ENCODE data around the gene CDK14.

Gene CDK14

DNA sequence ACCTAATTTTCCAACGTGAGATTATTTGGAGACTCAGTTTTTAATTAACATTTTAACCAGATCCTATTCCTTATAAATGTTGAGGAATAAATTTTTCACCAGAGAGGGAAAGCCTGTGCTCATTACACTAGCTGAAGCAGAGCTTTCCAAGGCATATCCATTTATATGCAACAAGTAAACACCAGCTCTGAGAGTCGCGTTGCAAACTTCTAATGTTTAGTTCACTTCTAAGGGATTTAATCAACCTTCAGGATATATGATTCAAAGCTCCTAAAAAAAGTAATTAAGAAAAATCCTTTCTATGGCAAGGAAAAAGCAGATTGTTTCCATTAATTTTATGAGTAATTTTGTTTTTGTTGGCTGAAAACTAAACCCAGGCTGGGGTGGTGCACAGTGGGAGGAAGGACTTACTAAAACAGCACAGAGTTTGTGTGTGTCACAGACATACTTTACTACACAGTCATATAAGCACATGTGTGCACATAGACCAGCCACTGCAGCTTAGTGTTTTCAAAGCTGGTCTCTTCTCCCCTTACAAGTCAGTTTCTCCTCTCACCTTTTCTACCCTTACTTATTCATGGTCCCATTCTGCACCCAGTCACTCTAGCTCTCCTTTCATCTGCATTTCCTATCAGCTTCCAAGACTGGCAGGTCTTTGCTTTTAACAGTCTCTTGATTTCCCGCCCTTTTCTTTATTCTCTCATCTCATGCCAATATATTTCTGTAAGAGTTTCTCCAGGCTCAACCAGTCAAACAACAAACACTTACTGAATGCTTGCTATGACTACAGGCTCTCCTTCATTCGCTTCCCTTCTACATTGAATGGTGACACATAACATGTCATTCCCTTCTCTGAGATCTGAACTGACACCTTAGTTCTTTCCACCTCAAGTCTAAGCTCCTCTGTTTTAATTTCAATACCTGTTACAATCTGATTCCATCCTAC lies 587.0 kb downstream of the CDK14 start:
- no peak for DNase-seq

DNA sequence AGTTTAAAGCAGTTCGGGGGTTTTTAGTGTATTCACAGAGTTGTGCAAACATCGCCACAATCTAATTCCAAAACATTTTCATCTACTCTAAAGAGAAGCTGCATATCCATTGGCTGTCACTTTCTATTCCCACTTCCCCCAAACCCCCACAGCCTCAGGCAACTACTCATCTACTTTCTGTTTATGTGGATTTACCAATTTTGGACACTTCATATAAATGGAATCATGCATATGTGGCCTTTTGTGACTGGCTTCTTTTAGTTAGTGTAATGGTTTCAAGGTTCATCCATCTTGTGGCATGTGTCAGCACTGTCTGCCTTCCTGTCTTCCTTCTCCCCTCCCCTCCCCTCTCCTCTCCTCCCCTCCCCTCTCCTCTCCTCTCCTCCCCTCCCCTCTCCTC lies 589.6 kb downstream of the CDK14 start:
- DNase-seq: no peak

DNA sequence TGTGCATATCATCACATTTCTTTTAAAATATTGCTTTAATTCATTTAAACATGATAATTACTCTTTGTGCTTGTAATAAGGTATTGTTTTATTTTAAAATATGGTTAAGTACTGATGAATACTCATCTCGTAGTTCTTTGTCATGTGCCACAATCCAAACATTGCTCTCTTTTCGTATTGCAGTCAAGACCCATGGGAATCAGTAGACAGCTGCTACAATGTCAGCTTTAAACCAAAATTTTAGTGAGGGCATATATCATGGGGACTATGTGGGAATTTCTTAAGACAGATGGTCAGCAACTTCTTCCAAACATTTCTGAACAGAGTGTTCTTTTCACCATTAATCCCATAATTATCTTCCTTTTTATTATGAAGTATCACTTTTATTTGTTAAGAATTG lies 590.9 kb downstream of the CDK14 start:
- no peak for DNase-seq

DNA sequence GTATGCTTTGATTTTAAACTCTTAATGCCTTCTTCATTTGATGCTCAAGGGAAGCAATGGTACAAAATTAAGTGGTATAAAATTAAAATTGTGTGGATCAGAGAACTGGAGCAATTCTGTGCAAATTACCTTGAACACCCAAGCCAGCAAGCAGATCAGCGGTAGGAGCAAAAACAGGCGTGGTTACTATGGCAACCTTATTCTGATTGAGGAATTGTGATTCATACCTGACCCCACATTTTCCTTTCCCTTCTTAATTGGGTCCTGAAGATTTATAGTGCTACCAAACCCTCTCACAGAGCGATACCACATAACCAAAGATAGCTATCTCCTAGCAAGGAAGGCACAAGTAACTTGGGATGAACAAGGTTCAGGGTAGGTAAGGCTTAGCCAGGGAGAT lies 595.6 kb downstream of the CDK14 start:
- no peak for DNase-seq

DNA sequence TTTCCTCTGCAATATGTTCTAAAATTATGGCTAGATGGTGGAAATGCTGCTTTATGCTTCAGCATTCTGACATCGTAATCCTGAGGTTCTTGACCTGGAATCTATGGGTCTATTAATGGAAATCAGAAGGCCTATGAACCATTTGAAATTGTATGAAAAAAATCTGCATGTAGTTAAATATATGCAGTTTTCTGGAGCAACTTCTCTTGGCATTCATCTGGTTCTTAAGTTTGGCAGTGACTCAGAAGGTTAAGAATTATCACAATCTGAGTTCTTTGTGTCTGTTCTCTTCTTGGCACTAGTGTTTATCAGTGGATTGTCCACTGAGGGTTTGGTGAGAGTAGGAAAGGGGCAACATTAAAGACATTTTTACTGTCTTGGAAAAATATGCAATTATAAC lies 597.0 kb downstream of the CDK14 start:
- no peak for DNase-seq

DNA sequence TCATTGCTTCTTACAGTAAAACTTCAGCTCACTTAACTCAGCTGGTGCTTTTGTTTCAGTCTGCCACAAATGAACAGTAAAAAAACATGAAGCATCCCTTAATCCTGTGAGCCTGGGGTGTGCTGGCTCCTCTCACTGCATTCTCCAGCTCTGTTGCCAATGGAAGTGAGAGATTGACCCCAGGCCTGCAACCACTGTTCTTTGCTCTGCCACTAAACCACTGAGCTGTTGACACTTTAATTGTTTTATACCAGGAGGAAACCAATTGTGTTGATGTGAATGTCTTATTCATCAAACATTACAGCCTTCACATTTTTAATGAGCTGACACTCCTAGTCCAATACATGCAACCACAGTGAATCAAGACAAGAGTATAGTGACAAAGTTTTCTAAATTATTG lies 598.7 kb downstream of the CDK14 start:
- no peak for DNase-seq

DNA sequence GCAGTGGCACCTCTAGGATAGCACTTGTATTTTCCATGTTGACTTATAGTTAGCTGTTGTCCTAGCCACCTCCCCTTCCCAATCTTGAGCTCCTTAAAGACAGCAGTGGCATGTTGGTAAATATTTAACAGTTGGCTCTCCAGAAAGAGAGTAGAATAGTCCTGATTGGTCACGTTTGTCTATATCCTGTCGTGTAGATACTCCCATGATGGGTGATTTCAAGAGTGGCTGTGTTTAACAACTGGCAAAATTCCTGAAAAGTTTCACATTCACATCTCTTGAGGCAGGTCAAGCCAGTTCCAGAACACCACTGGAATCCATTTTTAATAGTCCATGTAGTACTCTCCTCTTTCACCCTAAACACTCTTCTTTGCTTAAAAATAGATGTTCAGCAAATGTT lies 599.9 kb downstream of the CDK14 start:
- no peak for DNase-seq

DNA sequence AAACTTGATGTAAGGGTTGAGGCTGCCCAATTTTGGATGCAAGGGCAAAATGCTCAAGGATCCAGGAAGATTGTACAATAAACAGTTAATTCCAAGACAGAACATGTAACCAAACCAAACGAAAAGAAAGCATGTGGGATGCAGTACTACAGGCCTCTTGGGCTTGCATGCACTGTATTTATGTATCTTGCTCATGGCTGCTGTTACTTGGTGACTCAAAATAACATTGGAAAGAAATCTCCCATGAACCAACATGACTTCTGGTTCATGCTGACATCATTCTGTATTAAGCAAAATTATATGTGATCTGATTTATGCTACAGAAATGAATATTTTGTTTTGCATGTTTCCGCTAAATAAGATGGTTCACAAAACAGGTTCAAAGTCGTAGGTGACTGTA lies 602.2 kb downstream of the CDK14 start:
- no peak for DNase-seq

DNA sequence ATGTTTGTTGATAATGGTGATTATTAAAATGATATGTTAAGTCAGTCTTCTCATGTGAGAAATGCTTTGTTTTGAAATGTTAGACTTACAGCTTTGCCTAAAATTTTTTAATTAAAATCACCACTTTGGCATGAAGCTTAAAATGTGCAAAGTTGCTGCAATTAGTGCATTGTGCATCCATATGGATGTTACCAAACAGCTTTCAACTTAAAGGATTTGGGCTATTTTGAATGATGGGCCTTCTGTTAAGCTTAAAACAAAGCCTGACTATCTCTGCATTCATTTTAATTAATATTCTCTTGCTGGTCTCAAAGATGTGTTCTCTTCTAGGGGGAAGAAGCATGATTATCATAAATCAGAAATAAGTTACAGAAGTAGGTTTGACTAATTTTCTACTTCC lies 603.5 kb downstream of the CDK14 start:
- no peak for DNase-seq

DNA sequence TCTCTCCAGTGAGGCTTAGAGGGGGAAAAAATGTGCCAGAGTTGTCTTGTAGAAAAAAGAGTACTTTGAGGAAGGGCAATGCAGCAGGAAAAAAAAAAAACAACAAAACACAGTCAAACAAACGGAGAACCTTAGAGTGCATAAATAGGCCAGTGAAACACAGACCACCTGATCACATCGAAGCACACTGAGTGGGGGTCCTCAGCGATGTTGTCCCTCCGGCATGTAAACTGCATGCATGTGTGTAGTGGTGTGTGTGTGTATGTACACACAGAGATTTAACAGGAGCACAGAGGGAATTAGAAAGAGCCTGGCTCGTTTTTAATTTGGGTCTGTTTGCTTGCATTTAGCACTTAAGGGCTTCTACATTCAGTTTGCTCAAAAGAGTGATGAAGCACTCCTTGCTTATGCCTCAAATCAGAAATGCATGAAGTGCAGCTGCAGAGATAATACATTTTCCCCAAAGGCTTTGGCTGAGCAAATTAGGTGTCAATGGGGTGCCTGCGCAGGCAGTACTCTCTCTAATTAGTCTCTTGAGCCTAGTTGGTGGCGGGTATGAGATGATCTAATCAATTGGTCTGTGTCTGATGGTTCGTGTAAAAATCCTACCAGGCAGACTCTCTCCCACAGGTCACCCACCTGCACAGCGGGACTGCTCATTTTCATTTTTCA lies 605.5 kb downstream of the CDK14 start:
- no peak for DNase-seq

DNA sequence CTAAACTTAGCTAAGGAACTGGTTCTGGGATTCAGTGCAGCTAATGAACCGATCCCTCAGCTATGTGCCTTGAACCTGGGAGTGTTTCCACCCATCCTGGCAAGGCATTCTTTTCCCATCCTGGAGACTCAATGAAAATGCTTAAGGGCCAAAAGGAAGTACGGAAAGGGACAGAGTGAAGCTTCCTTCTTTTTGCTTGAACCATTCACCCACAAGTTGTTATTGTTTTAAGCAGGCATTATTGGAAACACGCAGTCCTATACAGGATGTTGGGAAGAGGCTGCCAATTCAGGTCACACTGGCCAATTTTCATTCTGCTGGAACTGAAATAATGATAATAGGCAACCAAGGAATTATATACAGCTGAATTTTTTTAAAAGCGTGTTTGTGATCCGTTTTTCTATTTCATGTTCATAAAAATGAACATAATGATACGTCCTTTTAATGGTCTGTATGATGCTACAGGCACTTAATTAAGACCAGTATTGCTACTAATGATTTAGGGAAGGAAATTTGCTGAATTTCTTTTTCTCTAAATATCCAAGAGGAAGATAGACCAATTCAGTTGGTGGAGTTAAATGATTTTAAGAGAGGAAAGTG lies 610.3 kb downstream of the CDK14 start:
- no peak for DNase-seq

DNA sequence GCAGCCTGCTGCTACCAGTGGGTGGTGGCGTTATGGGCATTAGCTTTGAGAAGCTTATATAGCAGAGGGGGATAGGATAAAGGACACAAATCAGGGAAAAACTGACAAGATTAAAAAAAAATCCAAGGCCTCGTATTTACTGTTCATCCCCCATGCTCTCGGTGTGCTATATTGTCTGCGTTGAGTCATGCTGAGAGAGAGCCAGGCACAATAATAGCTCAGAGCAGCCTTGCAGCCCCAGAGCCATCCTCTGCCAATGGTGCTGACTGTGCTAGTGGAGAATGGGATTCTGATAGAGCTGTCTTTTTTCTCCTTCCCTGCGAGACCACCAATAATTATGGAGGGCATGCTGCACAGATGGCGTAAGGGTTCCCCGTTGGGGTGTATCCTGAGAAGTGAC lies 616.5 kb downstream of the CDK14 start:
- no peak for DNase-seq

DNA sequence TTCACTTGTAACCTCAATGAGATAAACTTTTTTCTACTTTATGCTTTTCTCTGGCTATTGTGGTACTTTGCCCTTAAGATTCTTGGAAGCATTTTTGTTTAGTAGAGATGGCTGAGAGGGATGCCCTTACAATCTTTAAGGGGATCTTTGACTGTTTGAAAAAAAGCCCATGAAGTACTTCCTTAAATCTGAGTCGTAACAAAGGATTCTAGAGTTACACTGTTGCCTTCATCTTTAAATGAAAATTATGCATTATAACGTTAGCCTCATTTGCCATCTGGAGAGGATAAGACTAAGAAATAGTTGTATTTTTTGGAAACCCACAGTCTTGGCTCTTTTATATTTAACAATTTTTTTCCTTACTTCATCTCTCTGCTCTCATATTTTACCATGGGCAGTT lies 630.3 kb downstream of the CDK14 start:
- DNase-seq: no peak

DNA sequence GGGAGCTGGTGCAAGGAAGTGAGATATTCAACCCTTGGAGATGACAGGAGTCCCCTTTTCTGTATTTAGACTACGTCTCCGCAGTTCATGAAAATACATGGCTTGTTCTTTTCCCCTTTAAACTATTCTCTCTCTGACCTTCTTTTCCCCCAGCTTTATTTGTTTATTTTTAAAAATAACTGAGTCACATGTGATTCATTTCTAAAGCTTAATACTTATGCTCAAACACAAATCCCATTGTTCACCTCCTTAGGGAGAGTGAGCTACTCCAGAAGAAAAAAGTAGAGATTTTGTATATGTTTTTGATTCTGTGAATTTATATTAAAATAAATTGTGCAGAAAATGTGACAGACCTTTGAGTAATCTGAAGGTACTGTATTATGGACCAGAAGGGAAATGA lies 632.2 kb downstream of the CDK14 start:
- no peak for DNase-seq

DNA sequence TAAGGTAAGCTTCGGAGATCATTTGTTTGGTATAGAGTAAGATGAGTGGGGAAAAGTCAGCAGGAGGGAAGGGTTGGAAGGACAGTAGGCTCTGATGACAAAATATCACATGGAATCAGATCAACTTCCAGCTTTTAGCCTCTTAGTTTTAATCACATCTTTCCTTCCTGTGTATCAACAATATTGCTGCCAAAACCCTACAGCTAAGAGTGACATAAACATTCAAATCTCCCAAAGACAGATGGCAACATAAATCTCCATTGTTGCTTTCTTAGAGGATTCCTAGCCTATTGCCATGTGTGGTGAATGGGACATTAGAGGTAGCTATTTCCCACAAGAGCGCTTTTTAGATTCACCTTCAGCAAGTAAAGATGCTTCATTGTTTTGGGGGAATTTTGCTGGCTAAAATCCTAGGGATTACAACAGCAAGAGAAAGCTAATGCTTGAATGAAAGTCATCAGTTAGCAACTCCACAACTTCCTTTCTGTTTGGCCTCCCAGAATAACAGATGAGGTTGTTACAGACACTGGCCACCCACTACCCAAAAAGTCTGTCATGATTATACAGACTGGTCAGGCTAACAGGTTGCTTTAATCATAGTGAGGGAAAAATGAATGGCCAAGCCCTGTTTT lies 632.9 kb downstream of the CDK14 start:
- DNase-seq: no peak

DNA sequence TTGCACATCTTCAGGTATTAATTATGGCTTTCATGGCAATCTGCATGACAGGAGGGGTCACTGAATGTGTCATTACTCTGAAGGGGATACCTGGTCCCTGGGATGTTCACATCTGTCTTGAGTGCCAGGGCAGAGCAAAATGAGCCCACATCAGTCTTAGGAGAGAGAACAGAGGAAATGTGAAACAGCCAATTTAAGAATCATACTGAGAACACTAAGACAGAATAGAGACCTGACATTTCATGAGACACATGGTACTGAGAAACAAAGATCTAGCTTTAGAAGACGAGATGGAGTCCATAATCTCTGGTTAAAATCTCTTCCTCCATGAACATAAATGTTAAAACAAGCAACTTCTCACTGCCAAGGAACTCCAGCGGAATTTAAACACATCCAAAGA lies 634.0 kb downstream of the CDK14 start:
- DNase-seq: no peak

DNA sequence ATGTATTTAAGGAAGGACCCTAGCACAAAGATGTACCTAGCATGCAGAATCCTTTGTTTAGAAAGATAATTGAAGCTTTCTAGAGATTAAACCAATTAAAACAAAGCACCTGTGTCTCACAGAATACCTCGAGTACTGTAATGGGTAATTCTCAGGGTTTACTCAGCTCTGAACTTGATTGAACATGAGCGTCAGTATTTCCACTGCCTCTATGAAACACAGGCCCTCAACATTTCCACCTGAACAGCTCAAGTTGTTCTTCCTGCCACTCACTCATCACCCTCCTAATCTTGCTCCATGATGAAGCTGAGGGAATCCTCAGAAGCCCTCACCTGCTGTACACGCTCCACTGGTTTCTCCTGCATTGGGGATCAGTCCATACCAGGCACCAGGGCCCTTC lies 634.4 kb downstream of the CDK14 start:
- DNase-seq: no peak

DNA sequence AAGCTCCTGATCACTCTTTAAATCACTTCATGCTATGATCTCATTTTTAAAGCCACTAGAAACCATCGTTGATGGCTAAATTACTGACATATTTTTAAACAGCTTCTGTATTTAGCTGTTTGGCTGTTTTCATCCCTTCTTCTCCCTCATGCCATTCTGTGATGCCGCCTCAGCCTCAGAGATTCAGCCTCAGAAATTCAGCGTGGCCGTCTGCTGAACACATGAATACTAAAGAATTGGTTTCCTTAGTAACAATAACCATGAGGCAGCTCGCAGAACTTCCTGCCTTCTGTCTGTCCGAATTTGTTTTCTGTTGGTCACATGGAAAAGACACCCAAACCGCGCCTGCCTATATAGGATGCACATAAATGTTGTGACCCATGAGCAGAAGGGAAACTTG lies 637.1 kb downstream of the CDK14 start:
- DNase-seq: no peak

DNA sequence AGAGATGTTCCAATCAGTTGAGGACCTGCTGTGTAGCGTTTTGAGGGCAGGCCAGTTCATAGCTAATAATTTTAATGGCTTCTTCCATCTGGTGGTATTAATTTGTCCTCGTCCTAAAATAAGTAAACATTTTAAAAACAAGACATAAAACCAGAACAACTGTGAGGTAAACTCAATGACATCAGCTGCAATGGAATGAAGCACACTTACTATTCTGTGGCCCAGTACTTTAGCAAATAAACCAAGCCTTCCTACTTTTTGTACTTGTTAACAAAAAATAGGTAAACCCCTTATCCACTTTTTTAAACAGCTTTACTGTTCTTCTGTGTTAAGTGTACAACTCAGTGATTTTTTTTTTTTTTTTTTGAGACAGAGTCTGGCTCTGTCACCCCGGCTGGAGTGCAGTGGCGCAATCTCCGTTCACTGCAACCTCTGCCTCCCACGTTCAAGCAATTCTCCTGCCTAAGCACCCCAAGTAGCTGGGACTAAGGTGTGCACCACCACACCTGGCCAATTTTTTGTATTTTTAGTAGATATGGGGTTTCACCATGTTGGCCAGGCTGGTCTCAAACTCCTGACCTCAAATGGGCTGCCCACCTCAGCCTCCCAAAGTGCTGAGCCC lies 639.2 kb downstream of the CDK14 start:
- no peak for DNase-seq

DNA sequence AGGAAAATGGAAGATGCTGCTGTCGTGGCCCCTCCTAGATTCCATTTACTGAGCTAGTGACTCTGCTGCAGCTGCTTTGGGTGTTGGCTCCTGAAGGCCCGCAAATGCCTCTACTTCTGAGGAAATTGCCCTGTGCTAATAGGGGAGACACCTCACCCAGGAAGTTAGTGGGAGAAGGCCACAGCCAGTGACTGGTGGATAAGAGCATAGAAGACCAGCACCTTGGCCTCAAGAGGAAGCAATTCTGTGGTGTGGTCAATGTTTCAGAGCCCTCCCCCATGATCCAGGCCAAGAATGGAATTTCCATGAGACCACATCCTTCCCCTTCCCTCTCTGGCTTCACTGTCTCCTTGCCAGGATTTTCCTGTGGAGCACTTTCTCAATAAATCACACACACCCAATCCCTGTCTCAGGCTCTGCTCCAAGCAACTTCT lies 643.1 kb downstream of the CDK14 start:
- DNase-seq: no peak

DNA sequence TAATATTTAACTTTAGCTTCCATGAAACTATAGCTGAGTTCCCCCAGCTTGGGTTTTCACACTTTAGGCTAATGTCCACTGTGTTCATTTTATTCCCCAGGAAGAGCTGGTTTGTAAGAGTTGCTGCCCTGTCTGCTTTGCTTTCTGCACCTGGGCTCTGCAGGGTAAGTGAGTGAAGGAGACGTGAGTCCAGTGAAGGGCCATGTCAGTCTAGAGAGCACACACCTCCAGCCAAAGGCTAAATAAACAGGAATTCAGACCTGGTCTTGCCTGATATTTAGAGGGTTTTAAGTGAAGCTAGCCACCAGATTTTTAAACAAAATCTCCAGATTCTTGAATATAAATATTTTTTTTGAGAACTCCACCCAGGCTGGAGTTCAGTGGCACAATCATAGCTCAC lies 643.7 kb downstream of the CDK14 start:
- no peak for DNase-seq

DNA sequence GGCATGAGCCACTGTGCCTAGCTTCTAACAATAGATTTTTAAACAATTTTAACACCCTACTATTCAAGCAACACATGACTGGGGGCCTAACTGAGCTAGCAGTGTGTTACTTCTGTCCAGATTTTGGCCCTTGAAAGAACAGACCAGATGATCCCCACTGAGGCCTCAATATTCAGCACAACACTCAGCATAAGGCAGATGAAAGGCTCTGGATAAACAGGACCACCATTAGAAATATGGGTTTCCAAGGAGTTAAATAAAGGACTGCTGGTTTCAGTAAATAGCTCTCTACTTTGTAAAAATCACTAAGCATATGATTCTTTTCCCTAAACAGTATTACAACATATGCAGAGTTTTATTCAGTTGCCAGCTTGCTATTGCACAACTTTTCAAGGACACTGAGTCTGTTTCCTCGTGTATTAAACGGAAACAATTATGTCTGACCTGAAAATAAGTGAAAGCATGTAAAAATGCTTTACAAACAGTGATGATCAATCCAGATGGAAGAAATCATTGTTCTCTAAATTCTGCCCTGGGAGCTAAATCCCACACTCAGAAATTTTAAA lies 644.3 kb downstream of the CDK14 start:
- DNase-seq: no peak

Data from CD4-positive, alpha-beta T cell treated with Interleukin-12 subunit alpha and Interleukin-12 subunit beta, for 1 hour (primary cell).